Measurements from ENCODE around the gene UBIAD1.

DNA sequence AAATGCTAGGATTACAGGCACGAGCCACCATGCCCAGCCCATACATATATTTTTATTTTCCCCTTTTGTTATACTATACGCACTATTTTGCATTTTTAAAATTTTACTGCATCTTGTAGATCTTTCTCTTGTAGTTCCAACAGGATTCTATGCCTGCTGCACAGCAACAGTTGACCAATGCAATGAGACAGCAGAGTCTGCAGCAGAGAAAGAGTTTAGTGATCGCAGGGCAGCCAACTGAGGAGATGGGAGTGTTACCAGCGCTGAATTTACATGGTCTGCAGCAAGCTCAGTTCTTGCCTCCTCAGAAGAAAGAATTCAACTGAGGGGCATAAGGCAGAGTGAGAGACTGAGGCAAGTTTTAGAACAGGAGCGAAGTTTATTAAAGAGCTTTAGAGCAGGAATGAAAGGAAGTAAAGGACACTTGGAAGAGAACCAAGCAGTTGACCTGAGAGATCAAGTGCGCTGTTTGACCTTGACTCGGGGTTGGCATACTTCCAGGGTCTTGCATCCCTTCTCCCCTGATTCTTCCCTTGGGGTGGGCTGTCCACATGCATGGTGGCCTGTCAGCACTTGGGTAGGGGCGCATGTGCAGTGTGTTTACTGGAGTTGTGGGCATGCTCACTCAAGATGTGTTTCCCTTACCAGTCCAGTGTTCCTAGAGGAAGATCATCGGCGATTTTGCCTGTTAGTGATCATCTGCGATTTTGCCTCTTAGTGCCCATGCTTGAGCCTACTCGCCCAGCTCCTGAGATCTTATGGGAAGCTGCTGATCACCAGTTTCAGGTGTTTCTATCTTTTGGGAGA, 6.5 kb upstream of the UBIAD1 start:
- TF ChIP-seq, protein P1, sequence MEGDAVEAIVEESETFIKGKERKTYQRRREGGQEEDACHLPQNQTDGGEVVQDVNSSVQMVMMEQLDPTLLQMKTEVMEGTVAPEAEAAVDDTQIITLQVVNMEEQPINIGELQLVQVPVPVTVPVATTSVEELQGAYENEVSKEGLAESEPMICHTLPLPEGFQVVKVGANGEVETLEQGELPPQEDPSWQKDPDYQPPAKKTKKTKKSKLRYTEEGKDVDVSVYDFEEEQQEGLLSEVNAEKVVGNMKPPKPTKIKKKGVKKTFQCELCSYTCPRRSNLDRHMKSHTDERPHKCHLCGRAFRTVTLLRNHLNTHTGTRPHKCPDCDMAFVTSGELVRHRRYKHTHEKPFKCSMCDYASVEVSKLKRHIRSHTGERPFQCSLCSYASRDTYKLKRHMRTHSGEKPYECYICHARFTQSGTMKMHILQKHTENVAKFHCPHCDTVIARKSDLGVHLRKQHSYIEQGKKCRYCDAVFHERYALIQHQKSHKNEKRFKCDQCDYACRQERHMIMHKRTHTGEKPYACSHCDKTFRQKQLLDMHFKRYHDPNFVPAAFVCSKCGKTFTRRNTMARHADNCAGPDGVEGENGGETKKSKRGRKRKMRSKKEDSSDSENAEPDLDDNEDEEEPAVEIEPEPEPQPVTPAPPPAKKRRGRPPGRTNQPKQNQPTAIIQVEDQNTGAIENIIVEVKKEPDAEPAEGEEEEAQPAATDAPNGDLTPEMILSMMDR (conservative IDR thresholded peaks at IDR 0.05; ENCODE audit: low read depth, low read length), result no peak
- TF ChIP-seq RFX5 (IDR thresholded peaks at IDR 0.05; ENCODE audit: low read depth, low read length), result no peak
- TF ChIP-seq POLR2A (IDR thresholded peaks at IDR 0.05; ENCODE audit: low read depth, low read length), result no peak
- TF ChIP-seq CEBPB (IDR thresholded peaks at IDR 0.05; ENCODE audit: low read depth, low read length), result no peak
- TF ChIP-seq, protein P2, sequence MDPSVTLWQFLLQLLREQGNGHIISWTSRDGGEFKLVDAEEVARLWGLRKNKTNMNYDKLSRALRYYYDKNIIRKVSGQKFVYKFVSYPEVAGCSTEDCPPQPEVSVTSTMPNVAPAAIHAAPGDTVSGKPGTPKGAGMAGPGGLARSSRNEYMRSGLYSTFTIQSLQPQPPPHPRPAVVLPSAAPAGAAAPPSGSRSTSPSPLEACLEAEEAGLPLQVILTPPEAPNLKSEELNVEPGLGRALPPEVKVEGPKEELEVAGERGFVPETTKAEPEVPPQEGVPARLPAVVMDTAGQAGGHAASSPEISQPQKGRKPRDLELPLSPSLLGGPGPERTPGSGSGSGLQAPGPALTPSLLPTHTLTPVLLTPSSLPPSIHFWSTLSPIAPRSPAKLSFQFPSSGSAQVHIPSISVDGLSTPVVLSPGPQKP (IDR thresholded peaks at IDR 0.05; ENCODE audit: borderline replicate concordance, low read depth, low read length), result no peak
- TF ChIP-seq SMC3 (IDR thresholded peaks at IDR 0.05; ENCODE audit: low read depth, low read length), result no peak
- TF ChIP-seq BHLHE40 (IDR thresholded peaks at IDR 0.05; ENCODE audit: low read depth, low read length), result no peak
- TF ChIP-seq NFE2L2 (IDR thresholded peaks at IDR 0.05; ENCODE audit: low read depth, low read length), result no peak
- TF ChIP-seq, protein P3, sequence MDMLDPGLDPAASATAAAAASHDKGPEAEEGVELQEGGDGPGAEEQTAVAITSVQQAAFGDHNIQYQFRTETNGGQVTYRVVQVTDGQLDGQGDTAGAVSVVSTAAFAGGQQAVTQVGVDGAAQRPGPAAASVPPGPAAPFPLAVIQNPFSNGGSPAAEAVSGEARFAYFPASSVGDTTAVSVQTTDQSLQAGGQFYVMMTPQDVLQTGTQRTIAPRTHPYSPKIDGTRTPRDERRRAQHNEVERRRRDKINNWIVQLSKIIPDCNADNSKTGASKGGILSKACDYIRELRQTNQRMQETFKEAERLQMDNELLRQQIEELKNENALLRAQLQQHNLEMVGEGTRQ (IDR thresholded peaks at IDR 0.05; ENCODE audit: low read depth, low read length), result no peak
